ENCODE data around the gene HSD17B1. TPM values are rescaled to one million over a fixed set of nuclear protein-coding genes. Genes with fewer than 3 reads are reported as not detected.
"Not testable (repeated sequence)": the region's sequence is repeated elsewhere in the genome, so short reads cannot be mapped to it uniquely, and the experiment has no call there.

Gene HSD17B1, protein sequence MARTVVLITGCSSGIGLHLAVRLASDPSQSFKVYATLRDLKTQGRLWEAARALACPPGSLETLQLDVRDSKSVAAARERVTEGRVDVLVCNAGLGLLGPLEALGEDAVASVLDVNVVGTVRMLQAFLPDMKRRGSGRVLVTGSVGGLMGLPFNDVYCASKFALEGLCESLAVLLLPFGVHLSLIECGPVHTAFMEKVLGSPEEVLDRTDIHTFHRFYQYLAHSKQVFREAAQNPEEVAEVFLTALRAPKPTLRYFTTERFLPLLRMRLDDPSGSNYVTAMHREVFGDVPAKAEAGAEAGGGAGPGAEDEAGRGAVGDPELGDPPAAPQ
- 1 to 10 TPM; 1.3 to 1.8 TPM for total RNA-seq

DNA sequence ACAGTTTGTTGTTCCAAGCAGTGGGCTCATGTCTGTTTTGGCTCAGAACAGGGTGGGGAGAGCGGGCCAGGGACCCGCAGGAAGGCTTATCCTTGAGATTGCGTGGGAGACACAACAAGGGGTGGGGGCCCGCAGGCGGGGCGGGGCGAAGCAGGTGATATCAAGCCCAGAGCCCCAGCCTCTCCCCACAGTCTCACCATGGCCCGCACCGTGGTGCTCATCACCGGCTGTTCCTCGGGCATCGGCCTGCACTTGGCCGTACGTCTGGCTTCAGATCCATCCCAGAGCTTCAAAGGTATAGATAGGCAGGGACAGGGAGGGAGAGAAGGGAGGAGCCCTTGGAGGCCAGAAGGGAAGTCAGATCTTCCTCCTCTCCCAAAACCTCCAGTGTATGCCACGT is at the start of gene HSD17B1:
Gene HSD17B1, plus strand, starts transcription at position 188 of the 400 bp plus-strand sequence. Its CDS starts 11 bp downstream, at position 199.
- not testable (repeated sequence) for DNase-seq; H3K36me3 Mint-ChIP-seq (ENCODE audit: insufficient read depth in 2 of 2); H3K27me3 Mint-ChIP-seq (ENCODE audit: low read depth); H3K9me3 Mint-ChIP-seq; ATAC-seq (replicated peaks in 1 of 2); H3K27ac Mint-ChIP-seq
- Mint-ChIP-seq H3K4me3 (peak within 1 kb of the TSS; percentile 88 to 94), H3K4me1 (ENCODE audit: low read depth) (peaks cover 30% of the 10 kb centered on the region)

DNA sequence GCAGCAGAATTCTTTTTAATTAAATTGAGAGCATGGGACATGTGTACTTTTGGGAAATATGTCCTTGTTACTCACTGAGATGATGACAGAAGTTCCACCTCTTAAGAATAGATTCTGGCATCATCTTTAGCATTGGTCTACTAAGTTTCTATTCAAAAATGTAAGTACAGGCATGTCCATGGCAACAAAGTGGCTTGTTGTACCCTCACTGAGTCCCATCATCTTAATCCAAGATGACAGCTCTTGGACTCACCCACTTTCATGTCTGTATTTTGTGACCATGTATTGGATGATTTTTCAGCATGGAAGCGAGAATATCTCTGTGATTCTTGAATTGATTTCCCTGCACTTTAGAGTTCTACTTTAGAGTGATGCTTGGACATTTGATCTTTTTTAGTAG is 49.8 kb upstream of the HSD17B1 start:
- ATAC-seq (replicated peaks in 1 of 2): no peak
- H3K9me3 Mint-ChIP-seq: no peaks in the 10 kb centered on the region
- no peak overlapping the region for H3K4me3 Mint-ChIP-seq
- DNase-seq: no peak
- H3K4me1 Mint-ChIP-seq (ENCODE audit: low read depth): no peaks in the 10 kb centered on the region
- H3K27ac Mint-ChIP-seq: no peak overlapping the region
- H3K27me3 Mint-ChIP-seq (ENCODE audit: low read depth): no peaks in the 10 kb centered on the region
- peaks cover 0 to 1% of the 10 kb centered on the region in 2 donors for H3K36me3 Mint-ChIP-seq (ENCODE audit: insufficient read depth in 2 of 2)

DNA sequence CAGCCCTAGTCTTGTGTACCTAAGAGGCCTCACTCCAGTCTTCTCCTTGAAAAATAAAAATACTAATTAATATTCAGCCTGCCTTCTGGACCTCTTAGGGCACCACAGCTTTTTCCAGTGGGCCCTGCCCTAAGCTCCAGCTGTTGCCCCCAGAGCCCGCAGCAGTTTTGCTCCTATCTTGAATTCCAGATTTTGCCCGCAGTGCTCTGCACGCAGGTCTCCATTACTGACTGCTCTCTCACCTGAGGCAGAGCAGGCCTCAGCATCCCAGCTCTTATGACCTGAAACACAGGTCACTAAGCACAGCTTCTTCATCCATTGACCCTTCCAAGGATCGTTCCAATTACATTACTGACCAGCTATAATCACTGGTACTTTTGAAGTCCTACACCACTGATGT is 45.1 kb upstream of the HSD17B1 start:
- no peak overlapping the region for H3K27ac Mint-ChIP-seq
- H3K36me3 Mint-ChIP-seq (ENCODE audit: insufficient read depth in 2 of 2): peaks cover 0 to 2% of the 10 kb centered on the region in 2 donors
- H3K4me1 Mint-ChIP-seq (ENCODE audit: low read depth): no peaks in the 10 kb centered on the region
- H3K4me3 Mint-ChIP-seq: no peak overlapping the region
- DNase-seq (no peak), ATAC-seq (replicated peaks in 1 of 2) (no peak)
- H3K27me3 Mint-ChIP-seq (ENCODE audit: low read depth): peaks cover 5% of the 10 kb centered on the region
- H3K9me3 Mint-ChIP-seq: no peaks in the 10 kb centered on the region

DNA sequence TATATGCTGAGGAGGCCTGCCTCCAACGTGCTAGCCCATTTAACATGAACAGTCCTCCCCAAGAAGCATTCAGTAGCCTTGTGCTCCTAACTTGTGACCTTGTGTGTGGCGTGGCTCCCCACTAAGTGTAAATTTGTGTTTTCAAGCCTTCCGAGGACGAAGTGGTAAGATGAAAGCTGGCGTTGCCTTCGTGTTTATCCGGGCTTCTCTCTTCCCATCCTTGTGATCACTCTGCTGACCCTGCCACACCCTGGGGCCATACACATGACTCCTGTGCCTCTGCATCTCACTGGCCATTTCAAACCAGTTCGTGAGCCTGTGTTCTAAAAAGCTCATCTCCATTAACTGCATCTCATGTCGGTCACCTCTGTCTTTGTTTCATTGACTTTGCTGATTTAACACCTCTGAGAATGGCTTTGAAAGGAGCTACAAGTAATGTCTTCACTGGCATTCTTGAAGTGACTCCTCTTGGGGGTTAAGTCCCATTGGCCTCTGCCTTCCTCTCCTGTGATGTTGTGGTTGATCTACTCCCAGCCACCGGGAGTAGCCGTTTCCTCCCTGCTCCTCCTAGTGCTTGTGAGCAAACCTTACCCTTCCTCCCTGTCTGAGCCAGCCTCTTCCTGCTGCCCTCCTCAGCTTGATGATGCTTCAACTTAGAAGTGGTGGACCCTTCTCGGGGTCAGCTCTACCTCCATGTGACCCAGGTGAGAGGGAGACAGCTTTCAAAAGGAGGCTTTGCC is 44.1 kb upstream of the HSD17B1 start:
- no peaks in the 10 kb centered on the region for H3K9me3 Mint-ChIP-seq
- peaks cover 5% of the 10 kb centered on the region for H3K27me3 Mint-ChIP-seq (ENCODE audit: low read depth)
- DNase-seq (no peak), ATAC-seq (replicated peaks in 1 of 2) (no peak)
- H3K27ac Mint-ChIP-seq: no peak overlapping the region
- H3K4me1 Mint-ChIP-seq (ENCODE audit: low read depth): no peaks in the 10 kb centered on the region
- H3K36me3 Mint-ChIP-seq (ENCODE audit: insufficient read depth in 2 of 2): peaks cover 0 to 2% of the 10 kb centered on the region in 2 donors
- H3K4me3 Mint-ChIP-seq: no peak overlapping the region

DNA sequence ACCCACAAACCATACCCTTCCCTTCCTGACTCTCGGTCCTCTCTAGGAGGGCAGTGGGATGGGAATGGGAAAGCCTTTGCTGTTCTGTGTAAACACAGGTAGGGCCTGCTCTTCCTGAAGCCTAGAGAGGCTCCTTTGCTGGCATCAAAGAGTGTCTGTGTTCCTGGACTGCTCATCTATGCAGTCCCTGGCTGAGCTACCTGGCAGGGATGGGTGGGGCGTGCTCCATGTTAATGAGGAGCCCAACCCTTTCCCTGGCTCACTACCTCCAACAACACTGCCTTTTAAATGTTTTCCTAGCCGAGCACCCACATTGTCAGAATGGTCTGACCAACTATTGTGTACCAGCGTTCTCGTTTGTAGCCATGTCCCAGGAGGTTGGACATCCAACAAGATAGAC is 43.3 kb upstream of the HSD17B1 start:
- Mint-ChIP-seq H3K36me3 (ENCODE audit: insufficient read depth in 2 of 2) (peaks cover 0 to 2% of the 10 kb centered on the region in 2 donors), H3K4me3 (no peak overlapping the region), H3K27me3 (ENCODE audit: low read depth) (peaks cover 5% of the 10 kb centered on the region), H3K9me3 (no peaks in the 10 kb centered on the region), H3K27ac (no peak overlapping the region), H3K4me1 (ENCODE audit: low read depth) (no peaks in the 10 kb centered on the region)
- ATAC-seq (replicated peaks in 1 of 2) (no peak), DNase-seq (no peak)

DNA sequence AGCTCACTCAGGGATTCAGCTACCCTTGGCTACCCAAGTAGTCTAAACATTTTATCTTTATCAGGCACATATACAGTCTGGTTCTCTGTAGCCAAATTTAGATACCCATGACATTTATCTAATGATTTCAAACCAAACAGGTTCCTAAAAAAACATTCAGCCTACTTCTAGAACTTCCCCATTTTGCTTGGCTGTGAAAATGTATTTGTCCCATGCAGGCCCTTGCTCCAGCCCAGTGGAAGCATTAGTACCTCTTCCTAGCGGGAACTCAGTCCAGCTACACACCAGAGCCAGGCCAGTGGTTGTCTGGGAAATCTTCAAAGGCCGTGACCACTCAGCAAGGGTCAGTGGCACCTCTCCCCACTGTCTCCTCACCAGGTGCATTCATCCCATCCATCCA is 42.9 kb upstream of the HSD17B1 start:
- H3K9me3 Mint-ChIP-seq: no peaks in the 10 kb centered on the region
- no peak overlapping the region for H3K27ac Mint-ChIP-seq
- peaks cover 5% of the 10 kb centered on the region for H3K27me3 Mint-ChIP-seq (ENCODE audit: low read depth)
- H3K4me1 Mint-ChIP-seq (ENCODE audit: low read depth): no peaks in the 10 kb centered on the region
- H3K4me3 Mint-ChIP-seq: no peak overlapping the region
- H3K36me3 Mint-ChIP-seq (ENCODE audit: insufficient read depth in 2 of 2): peaks cover 0 to 2% of the 10 kb centered on the region in 2 donors
- ATAC-seq (replicated peaks in 1 of 2) (no peak), DNase-seq (no peak)

DNA sequence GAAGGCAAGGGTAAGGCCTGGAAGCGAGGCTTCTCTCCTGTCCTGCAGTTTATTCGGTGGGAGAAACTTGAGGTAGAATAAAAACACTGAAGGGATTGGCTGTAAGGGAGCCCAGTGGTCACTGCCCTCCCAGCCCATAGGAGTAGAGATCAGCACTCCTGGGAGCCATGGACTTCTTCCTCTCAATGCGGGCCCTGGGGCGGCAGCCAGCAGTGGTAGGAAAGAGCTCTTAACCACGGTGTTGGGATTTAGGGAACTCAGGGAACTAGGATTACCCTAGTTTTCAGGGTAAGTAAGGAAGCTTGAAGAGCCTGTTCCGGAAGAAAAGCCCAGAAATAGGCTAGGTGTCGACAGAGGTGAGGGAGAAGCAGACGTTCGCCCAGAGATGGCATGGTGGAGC is 40.5 kb upstream of the HSD17B1 start:
- no peak overlapping the region for H3K4me3 Mint-ChIP-seq
- no peak for DNase-seq
- H3K36me3 Mint-ChIP-seq (ENCODE audit: insufficient read depth in 2 of 2): peaks cover 0 to 2% of the 10 kb centered on the region in 2 donors
- H3K27ac Mint-ChIP-seq: no peak overlapping the region
- ATAC-seq (replicated peaks in 1 of 2): no peak
- peaks cover 5% of the 10 kb centered on the region for H3K27me3 Mint-ChIP-seq (ENCODE audit: low read depth)
- no peaks in the 10 kb centered on the region for H3K9me3 Mint-ChIP-seq
- no peaks in the 10 kb centered on the region for H3K4me1 Mint-ChIP-seq (ENCODE audit: low read depth)

DNA sequence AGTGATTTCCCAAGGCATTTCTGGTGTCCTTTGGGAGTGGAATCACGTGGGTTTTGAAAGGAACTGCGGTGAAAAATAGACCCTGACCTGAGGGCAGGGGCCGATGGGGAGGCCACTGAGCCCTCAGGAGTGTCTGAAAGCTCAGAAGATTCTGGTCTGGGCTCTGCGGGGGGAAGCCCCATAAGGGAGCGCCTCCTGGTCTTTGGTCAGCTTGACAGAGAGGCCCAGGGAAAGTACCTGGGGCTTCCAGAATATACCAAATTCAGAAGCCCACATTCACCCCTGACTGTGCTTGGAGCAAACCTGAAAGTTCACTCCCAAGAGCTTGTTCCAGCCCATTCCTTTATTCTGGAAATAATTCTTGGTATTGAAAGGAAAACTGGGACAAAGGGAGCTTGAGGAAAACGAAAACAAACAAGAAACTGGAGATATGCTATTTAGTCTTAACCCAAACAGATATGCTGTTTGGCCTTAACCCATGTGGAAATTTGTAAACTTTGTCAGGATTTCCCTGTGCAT is 39.9 kb upstream of the HSD17B1 start:
- Mint-ChIP-seq H3K4me1 (ENCODE audit: low read depth) (no peaks in the 10 kb centered on the region), H3K9me3 (no peaks in the 10 kb centered on the region), H3K36me3 (ENCODE audit: insufficient read depth in 2 of 2) (peaks cover 0 to 2% of the 10 kb centered on the region in 2 donors), H3K27me3 (ENCODE audit: low read depth) (peaks cover 5% of the 10 kb centered on the region), H3K27ac (no peak overlapping the region), H3K4me3 (no peak overlapping the region)
- DNase-seq (no peak), ATAC-seq (replicated peaks in 1 of 2) (no peak)

DNA sequence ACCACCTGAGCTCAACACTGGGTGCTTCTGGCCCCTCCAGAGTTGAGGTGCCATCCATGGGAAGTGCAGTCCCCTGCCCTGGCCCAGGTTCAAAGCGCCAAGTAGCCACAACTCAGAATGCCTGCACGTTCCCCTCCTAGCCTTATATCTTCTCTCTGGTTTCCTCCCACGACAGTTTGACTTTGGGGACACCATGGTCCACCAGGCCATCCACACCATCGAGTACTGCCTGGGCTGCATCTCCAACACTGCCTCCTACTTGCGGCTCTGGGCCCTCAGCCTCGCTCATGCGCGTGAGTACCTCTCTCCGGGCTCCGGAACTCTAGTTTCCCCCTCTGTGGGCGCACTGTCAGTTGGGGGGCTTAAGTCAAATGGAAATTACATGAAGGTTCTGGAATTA is 39.0 kb upstream of the HSD17B1 start:
- Mint-ChIP-seq H3K9me3 (no peaks in the 10 kb centered on the region), H3K36me3 (ENCODE audit: insufficient read depth in 2 of 2) (no peaks in the 10 kb centered on the region), H3K4me3 (no peak overlapping the region), H3K4me1 (ENCODE audit: low read depth) (no peaks in the 10 kb centered on the region), H3K27ac (no peak overlapping the region), H3K27me3 (ENCODE audit: low read depth) (peaks cover 5% of the 10 kb centered on the region)
- DNase-seq: no peak
- ATAC-seq (replicated peaks in 1 of 2): no peak

DNA sequence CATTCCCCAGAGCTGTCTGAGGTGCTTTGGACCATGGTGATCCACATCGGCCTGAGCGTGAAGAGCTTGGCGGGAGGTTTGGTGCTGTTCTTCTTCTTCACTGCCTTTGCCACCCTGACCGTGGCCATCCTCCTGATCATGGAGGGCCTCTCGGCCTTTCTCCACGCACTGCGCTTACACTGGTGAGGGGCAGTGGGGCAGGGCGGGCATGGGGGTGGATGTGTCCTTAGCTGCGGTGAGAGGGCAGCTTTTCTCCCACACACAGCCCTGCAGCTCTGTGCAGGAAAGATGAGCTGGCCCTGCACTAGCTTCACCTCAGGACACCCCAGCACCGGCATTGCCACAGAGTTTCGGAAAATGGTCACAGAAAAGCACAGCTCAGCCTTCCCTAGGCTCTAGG is 38.4 kb upstream of the HSD17B1 start:
- ATAC-seq (replicated peaks in 1 of 2): no peak
- no peak for DNase-seq
- Mint-ChIP-seq H3K27ac (no peak overlapping the region), H3K36me3 (ENCODE audit: insufficient read depth in 2 of 2) (no peaks in the 10 kb centered on the region), H3K4me3 (no peak overlapping the region), H3K4me1 (ENCODE audit: low read depth) (no peaks in the 10 kb centered on the region), H3K9me3 (no peaks in the 10 kb centered on the region), H3K27me3 (ENCODE audit: low read depth) (peaks cover 5% of the 10 kb centered on the region)

DNA sequence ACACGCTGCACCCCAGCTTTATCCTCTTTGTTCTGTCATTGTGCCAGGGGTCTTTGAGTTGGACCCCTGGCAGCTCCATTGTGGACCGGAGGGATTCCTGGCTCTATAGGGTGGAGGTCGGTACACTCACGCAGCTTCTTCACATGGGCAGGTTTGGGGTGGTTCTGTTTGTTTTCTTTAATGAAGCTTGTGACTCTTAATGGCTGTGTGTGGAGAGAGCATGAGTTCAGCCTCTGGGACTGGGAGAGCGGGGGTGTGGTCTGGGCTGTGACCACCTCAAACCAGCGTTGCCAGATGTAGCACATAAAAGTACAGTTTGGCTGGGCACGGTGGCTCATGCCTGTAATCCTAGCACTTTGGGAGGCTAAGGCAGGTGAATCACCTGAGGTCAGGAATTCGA is 37.9 kb upstream of the HSD17B1 start:
- DNase-seq: no peak
- no peak overlapping the region for H3K27ac Mint-ChIP-seq
- peaks cover 5% of the 10 kb centered on the region for H3K27me3 Mint-ChIP-seq (ENCODE audit: low read depth)
- no peak for ATAC-seq (replicated peaks in 1 of 2)
- no peaks in the 10 kb centered on the region for H3K9me3 Mint-ChIP-seq
- no peaks in the 10 kb centered on the region for H3K4me1 Mint-ChIP-seq (ENCODE audit: low read depth)
- no peaks in the 10 kb centered on the region for H3K36me3 Mint-ChIP-seq (ENCODE audit: insufficient read depth in 2 of 2)
- H3K4me3 Mint-ChIP-seq: no peak overlapping the region

DNA sequence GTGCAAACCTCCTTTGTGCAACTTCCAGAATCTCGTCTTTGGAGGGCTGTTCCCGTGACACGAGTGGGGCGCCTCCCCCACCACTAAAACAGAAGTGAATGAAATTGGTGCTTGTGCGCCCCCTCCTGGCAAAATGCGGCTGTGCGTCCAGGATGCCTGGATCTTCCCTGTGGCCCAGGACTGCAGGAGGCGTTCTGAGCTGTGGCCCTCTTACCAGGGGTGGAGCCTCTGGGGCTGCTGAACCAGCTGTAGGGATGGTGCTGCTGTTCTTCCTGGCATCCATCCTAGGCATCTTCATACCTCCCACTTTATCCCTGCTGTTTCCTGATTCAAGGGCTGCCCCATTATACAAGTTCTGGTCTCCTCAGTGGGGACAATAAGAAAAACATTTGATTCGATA is 35.2 kb upstream of the HSD17B1 start:
- Mint-ChIP-seq H3K4me1 (ENCODE audit: low read depth) (peaks cover 10% of the 10 kb centered on the region), H3K4me3 (no peak overlapping the region), H3K9me3 (no peaks in the 10 kb centered on the region), H3K27me3 (ENCODE audit: low read depth) (peaks cover 13% of the 10 kb centered on the region), H3K36me3 (ENCODE audit: insufficient read depth in 2 of 2) (no peaks in the 10 kb centered on the region), H3K27ac (no peak overlapping the region)
- ATAC-seq (replicated peaks in 1 of 2): peak; percentile 73 to 78
- DNase-seq: peak; percentile 78 to 83

DNA sequence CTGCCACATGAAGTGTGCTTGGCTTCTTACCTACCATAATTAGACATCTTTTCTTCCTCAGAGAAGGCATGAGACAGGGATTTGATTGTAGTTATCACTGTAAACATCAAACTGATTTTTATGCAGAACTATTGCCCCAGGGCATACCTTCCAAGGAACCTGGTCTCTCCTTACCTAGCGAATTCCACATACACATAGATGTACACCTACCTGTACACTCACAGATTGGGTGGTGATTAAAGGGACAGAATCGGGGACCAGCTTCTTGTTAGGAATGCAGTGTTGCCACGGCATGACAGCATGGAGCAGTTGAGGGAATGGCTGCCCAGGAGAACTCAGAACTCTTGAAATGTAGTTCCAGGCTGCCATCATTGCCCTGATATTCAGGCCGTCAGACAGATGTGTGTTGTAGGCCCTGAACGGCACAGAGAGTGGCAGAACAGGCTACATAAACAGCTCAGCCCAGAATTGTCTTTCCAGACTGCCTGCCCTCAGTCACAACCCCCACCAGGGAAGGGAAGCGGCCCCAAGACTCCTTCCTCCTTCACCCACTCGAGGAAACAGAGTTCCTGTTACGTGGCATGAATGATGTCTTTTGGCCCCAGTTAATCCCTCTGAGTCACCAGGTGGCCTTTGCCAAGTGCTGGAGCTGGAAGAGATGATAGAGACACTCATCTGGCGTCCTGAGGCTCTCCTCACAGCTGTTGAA is 34.5 kb upstream of the HSD17B1 start:
- Mint-ChIP-seq H3K27me3 (ENCODE audit: low read depth) (peaks cover 13% of the 10 kb centered on the region), H3K9me3 (no peaks in the 10 kb centered on the region), H3K4me3 (no peak overlapping the region), H3K27ac (no peak overlapping the region), H3K4me1 (ENCODE audit: low read depth) (peaks cover 12% of the 10 kb centered on the region), H3K36me3 (ENCODE audit: insufficient read depth in 2 of 2) (no peaks in the 10 kb centered on the region)
- DNase-seq (no peak), ATAC-seq (replicated peaks in 1 of 2) (no peak)
